Testis (tissue), 3 donors: ENCODE results near the gene TMUB1. TPM values are rescaled to one million over a fixed set of nuclear protein-coding genes. Genes with fewer than 3 reads are reported as not detected.

Experiments
- DNase-seq: peaks from one replicate; pipeline ENCODE4 v3.0.0-alpha.2; 2019
- H3K27ac ChIP-seq, 2 donors: fragments of 200-600 bp; sonication (generic); one replicate each; pipeline ENCODE4 v1.5.1; 2019
- H3K27me3 ChIP-seq: fragments of 200-600 bp; sonication (generic); one replicate; pipeline ENCODE4 v1.5.1; 2019
- H3K36me3 ChIP-seq: fragments of 200-600 bp; sonication (generic); one replicate; pipeline ENCODE4 v1.5.1; 2017; ENCODE audit warnings: low read depth; ENCODE audit errors: missing control alignments
- H3K4me1 ChIP-seq: fragments of 200-600 bp; sonication (generic); one replicate; pipeline ENCODE4 v1.5.1; 2019
- H3K4me3 ChIP-seq, 2 donors: fragments of 200-600 bp; sonication (generic); one replicate each; pipeline ENCODE4 v1.5.1; 2017 to 2019
- H3K9me3 ChIP-seq: fragments of 200-600 bp; sonication (generic); one replicate; pipeline ENCODE4 v1.5.1; 2017
- CTCF ChIP-seq, 3 experiments: fragments of 450-650 bp in 2 of 3; fragments of 200-600 bp in 1 of 3; sonication (generic) in 1 of 3; IDR thresholded peaks; one replicate each; pipeline ENCODE4 v1.5.1; 2016 to 2019; ENCODE audit warnings: antibody characterized with exemption in 3 of 3, mild to moderate bottlenecking in 2 of 3, moderate library complexity in 1 of 3
- POLR2A ChIP-seq: fragments of 450-650 bp; IDR thresholded peaks from one replicate; pipeline ENCODE4 v1.6.1; 2017; ENCODE audit warnings: antibody characterized with exemption, mild to moderate bottlenecking, moderate library complexity
- WGBS, 2 donors: methylation state at CpG; one replicate each; pipeline ENCODE4 v1.1.5; 2018; 5-methylcytosine and 5-hydroxymethylcytosine counted together
- intact Hi-C: fragments of 100-400 bp; cut with DNase I; formaldehyde crosslinking; loops from one replicate; pipeline ENCODE4 v1.15.1; 2023; ENCODE audit warnings: low total_unique reads
- polyA plus RNA-seq: library from polyadenylated mRNA; stranded (reverse); fragments of 350-450 nt; fragmentation: Illumina TruSeq; extraction: RNeasy Lipid Tissue Mini Kit (QIAGEN cat#74804); gene quantifications from one replicate; pipeline ENCODE4 v1.2.3, GENCODE V29; 2014; ENCODE audit warnings: low read depth, low replicate concordance; ENCODE audit not compliant: insufficient read depth
- total RNA-seq, 2 donors: library from RNA; depleted of rRNA; stranded (reverse); fragments of >200 nt; gene quantifications; one replicate each; pipeline ENCODE4 v1.2.3, GENCODE V29; 2016

The TMUB1 gene
- total and polyA plus RNA-seq, 3 donors from 2014 or later, result 30.8 to 68.7 (median 63.2) TPM

DNA sequence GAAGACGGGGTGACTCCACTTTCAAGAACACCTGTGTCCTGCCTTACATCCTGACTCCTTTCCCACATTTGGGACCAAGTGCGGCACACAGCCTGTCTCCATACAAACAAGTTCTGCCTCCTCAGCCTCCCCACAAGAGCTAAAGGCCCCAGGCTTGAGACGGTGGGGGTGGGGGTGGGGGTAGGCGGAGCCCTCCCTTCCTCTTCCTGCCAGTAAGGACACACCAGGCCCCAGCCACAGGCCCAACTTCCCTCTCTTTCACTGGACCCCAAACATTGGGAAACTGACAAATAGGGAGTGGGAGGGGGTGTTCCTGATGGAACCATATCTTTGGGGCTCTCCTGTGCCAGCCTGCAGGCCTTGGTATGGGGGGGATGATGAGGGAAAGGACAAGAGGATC is 30.2 kb downstream of the TMUB1 start:
- no peak overlapping the region for H3K27ac ChIP-seq
- intact Hi-C loops, result no loop called here
- H3K4me3 ChIP-seq, result no peak overlapping the region
- 84 to 87% methylated on average over 4 of the region's 4 CpGs for WGBS, 2 donors
- H3K36me3 ChIP-seq, result no peaks in the 10 kb centered on the region
- H3K27me3 ChIP-seq, result no peaks in the 10 kb centered on the region
- no peaks in the 10 kb centered on the region for H3K9me3 ChIP-seq
- peaks cover 6% of the 10 kb centered on the region for H3K4me1 ChIP-seq
- no peak for DNase-seq
- TF ChIP-seq POLR2A (no peak), CTCF (IDR thresholded peaks at IDR 0.05) (no peak)

GRCh38 chr7:151051108-151051507 is 32.2 kb downstream of the TMUB1 start:
- no peaks in the 10 kb centered on the region for H3K27me3 ChIP-seq
- H3K4me1 ChIP-seq, result no peaks in the 10 kb centered on the region
- no peaks in the 10 kb centered on the region for H3K9me3 ChIP-seq
- no peak overlapping the region for H3K27ac ChIP-seq
- peak; percentile 79 for DNase-seq
- no peak for TF ChIP-seq CTCF (IDR thresholded peaks at IDR 0.05)
- no peak for TF ChIP-seq POLR2A
- H3K4me3 ChIP-seq, result no peak overlapping the region
- intact Hi-C loops, result no loop called here
- WGBS, 2 donors, result 2 to 15% methylated on average over 4 to 48 of the region's 50 CpGs
- H3K36me3 ChIP-seq, result no peaks in the 10 kb centered on the region

DNA sequence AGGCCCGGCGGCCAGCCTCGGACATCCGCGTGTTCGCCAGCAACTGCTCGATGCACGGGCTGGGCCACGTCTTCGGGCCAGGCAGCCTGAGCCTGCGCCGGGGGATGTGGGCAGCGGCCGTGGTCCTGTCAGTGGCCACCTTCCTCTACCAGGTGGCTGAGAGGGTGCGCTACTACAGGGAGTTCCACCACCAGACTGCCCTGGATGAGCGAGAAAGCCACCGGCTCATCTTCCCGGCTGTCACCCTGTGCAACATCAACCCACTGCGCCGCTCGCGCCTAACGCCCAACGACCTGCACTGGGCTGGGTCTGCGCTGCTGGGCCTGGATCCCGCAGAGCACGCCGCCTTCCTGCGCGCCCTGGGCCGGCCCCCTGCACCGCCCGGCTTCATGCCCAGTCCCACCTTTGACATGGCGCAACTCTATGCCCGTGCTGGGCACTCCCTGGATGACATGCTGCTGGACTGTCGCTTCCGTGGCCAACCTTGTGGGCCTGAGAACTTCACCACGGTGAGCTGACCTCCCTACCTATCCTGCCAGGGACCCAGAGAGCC is 34.3 kb downstream of the TMUB1 start:
- H3K36me3 ChIP-seq, result no peaks in the 10 kb centered on the region
- no peak for DNase-seq
- no peak for TF ChIP-seq CTCF (IDR thresholded peaks at IDR 0.05)
- TF ChIP-seq POLR2A, result no peak
- 85 to 95% methylated on average over 32 to 35 of the region's 38 CpGs for WGBS, 2 donors
- no peaks in the 10 kb centered on the region for H3K9me3 ChIP-seq
- H3K27ac ChIP-seq, result no peak overlapping the region
- intact Hi-C loops, result no loop called here
- H3K27me3 ChIP-seq, result no peaks in the 10 kb centered on the region
- H3K4me3 ChIP-seq, result no peak overlapping the region
- no peaks in the 10 kb centered on the region for H3K4me1 ChIP-seq

DNA sequence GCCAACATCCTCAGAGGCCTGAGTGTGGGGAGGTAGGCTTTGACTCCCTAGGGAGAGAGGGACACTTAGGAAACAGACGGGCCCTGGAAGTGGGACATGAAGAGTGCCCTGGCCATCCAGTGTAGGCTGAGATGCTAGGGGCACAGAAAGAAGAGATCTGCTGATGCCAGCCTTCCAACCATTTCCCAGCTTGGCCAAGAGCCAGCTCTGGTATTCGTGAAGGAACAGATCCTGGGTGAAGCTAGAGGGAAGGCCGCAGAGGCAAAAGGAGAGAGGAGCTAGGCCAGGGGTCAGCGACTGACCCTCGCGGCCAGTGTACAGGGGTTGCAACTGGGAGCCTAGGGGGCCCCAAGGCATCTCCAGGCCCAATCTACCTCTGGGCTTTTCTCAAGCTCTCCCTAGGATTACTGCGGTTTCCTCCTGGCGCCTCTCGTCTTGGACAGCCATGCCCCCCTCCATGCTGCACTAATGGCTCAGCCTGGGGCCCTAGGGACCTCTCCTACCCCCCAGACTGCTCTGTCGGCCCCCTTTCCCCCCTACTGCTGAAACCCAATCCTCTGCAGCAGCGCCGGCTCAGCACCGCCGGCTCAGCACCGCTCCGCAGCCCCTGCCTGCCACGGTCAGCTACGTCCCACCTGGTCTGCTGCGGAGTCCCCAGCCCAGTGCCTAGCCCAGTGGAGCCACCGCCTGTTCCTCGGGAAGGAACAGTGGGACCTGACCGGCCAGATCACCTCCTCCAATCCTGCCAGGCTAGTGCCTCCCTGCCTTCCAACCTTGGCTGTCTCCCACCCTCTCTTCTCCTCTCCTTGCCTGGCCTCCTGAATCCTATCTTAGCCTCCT is 35.1 kb downstream of the TMUB1 start, which contains the start of gene ASIC3:
TSS of gene ASIC3 (plus strand) at position 556 of the 840 bp plus-strand sequence. CDS start 355 bp downstream, outside the sequence.
- Histone ChIP-seq H3K4me3 (no peak within 1 kb of the TSS), H3K9me3 (no peaks in the 10 kb centered on the region), H3K4me1 (no peaks in the 10 kb centered on the region), H3K27ac (no peak within 1 kb of the TSS), H3K27me3 (no peaks in the 10 kb centered on the region), H3K36me3 (no peaks in the 10 kb centered on the region)
- intact Hi-C loops, result no loop called here
- WGBS, 2 donors, result 77 to 81% methylated on average over 19 to 22 of the region's 22 CpGs
- DNase-seq, result no peak
- TF ChIP-seq POLR2A (no peak), CTCF (IDR thresholded peaks at IDR 0.05) (no peak)
